IMR-90 (cell line): ENCODE measurements around the gene SP9. TPM values are rescaled to one million over a fixed set of nuclear protein-coding genes. Genes with fewer than 3 reads are reported as not detected.

Experiments
- ATAC-seq: fragments of 200-7000 bp; cut with Tn5 transposase; 2 replicates; pipeline ENCODE4 v1.9.1; 2020; ENCODE audit warnings: low read depth, mild to moderate bottlenecking, moderate library complexity
- BruUV-seq: library from RNA; stranded (reverse); fragments of 400-500 nt; replicated peaks from 2 replicates; lab custom pipeline; 2021; lab: Mats Ljungman, UMichigan
- CTCF ChIA-PET: fragments of 300-600 bp; formaldehyde crosslinking; extraction: SDS; loops from one replicate; lab custom pipeline; 2021; ENCODE audit warnings: antibody characterized with exemption; lab: Yijun Ruan, JAX
- POLR2A ChIA-PET: fragments of 300-600 bp; sonication (Branson Sonifier 250); formaldehyde crosslinking; loops from one replicate; lab custom pipeline; 2022; ENCODE audit warnings: antibody characterized with exemption; ENCODE audit not compliant: unreplicated experiment; lab: Charles Lee
- DNase-seq: peaks from one replicate; pipeline ENCODE4 v3.0.0; 2013
- H2AFZ ChIP-seq: replicated peaks from 2 replicates; pipeline ENCODE3; 2013; ENCODE audit warnings: low read length, mild to moderate bottlenecking; ENCODE audit not compliant: poor library complexity
- H2AK5ac ChIP-seq: 2 replicates; pipeline ENCODE4 v1.6.1; 2013; ENCODE audit warnings: low read depth, low read length, inconsistent platforms
- H2AK9ac ChIP-seq: replicated peaks from 2 replicates; pipeline ENCODE3; 2013; ENCODE audit warnings: mild to moderate bottlenecking, low read depth, low read length, moderate library complexity; ENCODE audit not compliant: poor library complexity
- H2BK120ac ChIP-seq: 2 replicates; pipeline ENCODE4 v1.6.1; 2013; ENCODE audit warnings: low read depth, low read length, inconsistent platforms
- H2BK15ac ChIP-seq: 3 replicates; pipeline ENCODE4 v1.6.1; 2013; ENCODE audit warnings: low read depth, low read length, inconsistent platforms
- H2BK20ac ChIP-seq: 2 replicates; pipeline ENCODE4 v1.6.1; 2013; ENCODE audit warnings: low read depth, mild to moderate bottlenecking, inconsistent platforms, low read length, moderate library complexity
- H2BK5ac ChIP-seq: 2 replicates; pipeline ENCODE4 v1.6.1; 2013; ENCODE audit warnings: mild to moderate bottlenecking, low read depth, low read length, inconsistent platforms; ENCODE audit not compliant: poor library complexity, severe bottlenecking
- H3K14ac ChIP-seq: replicated peaks from 2 replicates; pipeline ENCODE4 v1.6.1; 2013; ENCODE audit warnings: low read depth, low read length, inconsistent platforms
- H3K18ac ChIP-seq: 2 replicates; pipeline ENCODE4 v1.6.1; 2013; ENCODE audit warnings: low read depth, low read length, control low read depth
- H3K23ac ChIP-seq: 2 replicates; pipeline ENCODE4 v1.6.1; 2013; ENCODE audit warnings: low read depth, low read length, inconsistent platforms
- H3K27ac ChIP-seq: 2 replicates; pipeline ENCODE4 v1.5.1; 2013; ENCODE audit warnings: mild to moderate bottlenecking, control low read depth, low read length; ENCODE audit not compliant: insufficient read depth
- H3K27me3 ChIP-seq: 2 replicates; pipeline ENCODE4 v1.6.1; 2013; ENCODE audit warnings: low read length; ENCODE audit not compliant: control insufficient read depth, insufficient read depth
- H3K36me3 ChIP-seq: 2 replicates; pipeline ENCODE4 v1.6.1; 2013; ENCODE audit warnings: low read length, mixed read lengths; ENCODE audit not compliant: control insufficient read depth, insufficient read depth
- H3K4ac ChIP-seq: 2 replicates; pipeline ENCODE4 v1.6.1; 2013; ENCODE audit warnings: low read depth, low read length, inconsistent platforms
- H3K4me1 ChIP-seq: 2 replicates; pipeline ENCODE4 v1.6.1; 2013; ENCODE audit warnings: low read length, mixed read lengths; ENCODE audit not compliant: control insufficient read depth, insufficient read depth
- H3K4me2 ChIP-seq: 2 replicates; pipeline ENCODE4 v1.6.1; 2013; ENCODE audit warnings: low read depth, mild to moderate bottlenecking, control low read depth, low read length, moderate library complexity
- H3K4me3 ChIP-seq: 2 replicates; pipeline ENCODE4 v1.5.1; 2013; ENCODE audit warnings: low read depth, mild to moderate bottlenecking, control low read depth, low read length, moderate library complexity; ENCODE audit not compliant: insufficient read depth
- H3K56ac ChIP-seq: 2 replicates; pipeline ENCODE4 v1.6.1; 2013; ENCODE audit warnings: low read length, inconsistent platforms; ENCODE audit not compliant: insufficient read depth; ENCODE audit errors: extremely low read depth
- H3K79me1 ChIP-seq, 2 experiments: 2 replicates each; pipeline ENCODE4 v1.6.1; 2013; ENCODE audit warnings: low read length in 2 of 2, inconsistent platforms in 1 of 2, low read depth in 1 of 2
- H3K9ac ChIP-seq: 2 replicates; pipeline ENCODE4 v1.6.1; 2013; ENCODE audit warnings: low read depth, low read length, control low read depth
- H3K9me1 ChIP-seq: 2 replicates; pipeline ENCODE4 v1.6.1; 2013; ENCODE audit warnings: low read length, inconsistent platforms; ENCODE audit not compliant: insufficient read depth
- H3K9me3 ChIP-seq: 2 replicates; pipeline ENCODE4 v1.6.1; 2013; ENCODE audit warnings: low read length; ENCODE audit not compliant: control insufficient read depth, insufficient read depth
- H4K20me1 ChIP-seq: 2 replicates; pipeline ENCODE4 v1.6.1; 2013; ENCODE audit warnings: low read length, inconsistent platforms; ENCODE audit not compliant: insufficient read depth
- H4K5ac ChIP-seq: 2 replicates; pipeline ENCODE4 v1.6.1; 2013; ENCODE audit warnings: mild to moderate bottlenecking, low read depth, low read length, control low read depth
- H4K8ac ChIP-seq, 2 experiments: 2 replicates each; pipeline ENCODE4 v1.6.1; 2013; ENCODE audit warnings: low read depth in 2 of 2, low read length in 2 of 2, control low read depth in 1 of 2, inconsistent platforms in 1 of 2
- H4K91ac ChIP-seq: 2 replicates; pipeline ENCODE4 v1.6.1; 2013; ENCODE audit warnings: low read depth, low read length, inconsistent platforms; ENCODE audit not compliant: insufficient read depth
- CEBPB ChIP-seq: IDR thresholded peaks from 2 replicates; pipeline ENCODE4 v1.6.1; 2012; ENCODE audit warnings: low read depth, low read length, improper control_type of control experiment
- FOS ChIP-seq: fragments of 150-350 bp; IDR thresholded peaks from 2 replicates; pipeline ENCODE4 v1.6.1; 2016; ENCODE audit warnings: low read depth, low read length
- MAZ ChIP-seq: IDR thresholded peaks from 2 replicates; pipeline ENCODE4 v1.6.1; 2012; ENCODE audit warnings: low read depth, mild to moderate bottlenecking, low read length, improper control_type of control experiment, moderate library complexity, borderline replicate concordance
- MXI1 ChIP-seq: IDR thresholded peaks from 2 replicates; pipeline ENCODE4 v1.6.1; 2012; ENCODE audit warnings: low read depth, mild to moderate bottlenecking, low read length, moderate library complexity, borderline replicate concordance
- POLR2A ChIP-seq: IDR thresholded peaks from 2 replicates; pipeline ENCODE4 v1.6.1; 2012; ENCODE audit warnings: mild to moderate bottlenecking, low read depth, low read length
- RCOR1 ChIP-seq: IDR thresholded peaks from 2 replicates; pipeline ENCODE4 v1.6.1; 2012; ENCODE audit warnings: mild to moderate bottlenecking, low read length, improper control_type of control experiment; ENCODE audit not compliant: insufficient replicate concordance
- SMC3 ChIP-seq: fragments of 150-350 bp; IDR thresholded peaks from 2 replicates; pipeline ENCODE4 v1.6.1; 2016; ENCODE audit warnings: low read depth, mild to moderate bottlenecking, antibody characterized with exemption, low read length, moderate library complexity
- WGBS, 2 experiments: methylation state at CpG; one replicate each; pipeline versions ENCODE4 v1.1.5 to v1.1.7; 2013; ENCODE audit warnings: missing lambda C conversion rate in 2 of 2; ENCODE audit not compliant: insufficient read length in 1 of 2; ENCODE audit errors: extremely low coverage in 2 of 2; 5-methylcytosine and 5-hydroxymethylcytosine counted together
- dilution Hi-C: fragments of 300-500 bp; cut with HindIII; formaldehyde crosslinking; loops from one replicate; pipeline ENCODE4 v1.14.3; 2018; ENCODE audit warnings: low sequenced_read_pairs; ENCODE audit not compliant: unreplicated experiment
- in situ Hi-C: fragments of 300-500 bp; cut with MboI; formaldehyde crosslinking; loops from 3 replicates; pipeline ENCODE4 v1.14.3; 2019; ENCODE audit warnings: low sequenced_read_pairs, inconsistent platforms, mixed read lengths
- intact Hi-C: fragments of 100-400 bp; cut with micrococcal nuclease; formaldehyde crosslinking; loops from 2 replicates; pipeline ENCODE4 v1.10.0; 2022
- polyA plus RNA-seq, 3 experiments: library from polyadenylated mRNA; depleted of rRNA; stranded (reverse); fragments of >200 nt; gene quantifications; 2 replicates each; pipeline ENCODE4 v1.2.3, GENCODE V29; 2012; ENCODE audit warnings: low replicate concordance in 1 of 3
- total RNA-seq: library from RNA; depleted of rRNA; stranded (reverse); fragments of >200 nt; gene quantifications from 2 replicates; pipeline ENCODE4 v1.2.3, GENCODE V29; 2012
- TF ChIP-seq, protein P1 (sequence below): conservative IDR thresholded peaks from 2 replicates; pipeline ENCODE4 v1.5.1; 2012; ENCODE audit warnings: mild to moderate bottlenecking, low read depth, low read length, improper control_type of control experiment
- TF ChIP-seq, protein P2 (sequence below): fragments of 150-350 bp; IDR thresholded peaks from 2 replicates; pipeline ENCODE4 v1.6.1; 2017; ENCODE audit warnings: mild to moderate bottlenecking, antibody characterized with exemption, low read length, low read depth
- TF ChIP-seq, protein P3 (sequence below): fragments of 150-350 bp; IDR thresholded peaks from 2 replicates; pipeline ENCODE4 v1.6.1; 2016; ENCODE audit warnings: low read depth, mild to moderate bottlenecking, low read length, moderate library complexity, borderline replicate concordance

The SP9 gene
- total and polyA plus RNA-seq, 2 of the 4 experiments (the other 2 are of a cell fraction) = not detected

DNA sequence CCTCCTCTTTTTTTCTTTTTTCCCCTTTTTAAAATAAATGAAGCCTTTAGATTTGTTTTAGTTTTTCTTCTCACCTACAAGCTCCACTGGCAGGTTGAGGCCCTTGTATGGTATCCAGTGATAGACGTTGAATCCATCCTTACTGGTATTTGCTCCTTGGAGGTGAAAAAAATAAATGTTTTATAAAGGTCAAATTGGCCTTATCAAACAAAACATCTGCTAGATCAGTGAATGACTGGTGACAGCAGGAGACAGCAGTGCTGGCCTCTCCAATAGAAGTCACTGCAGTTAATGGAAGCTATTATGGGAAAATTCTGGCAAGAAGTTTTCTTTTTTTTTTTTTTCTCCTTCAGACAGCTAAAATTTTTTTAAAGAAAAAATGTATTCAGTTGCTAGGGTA is 12.6 kb upstream of the SP9 start:
- Histone ChIP-seq H2AK5ac (no peak overlapping the region), H2BK20ac (no peak overlapping the region), H3K9me3 (peaks cover 4% of the 10 kb centered on the region), H3K23ac (no peak overlapping the region), H3K4ac (no peak overlapping the region), H2BK15ac (no peak overlapping the region), H3K4me3 (no peak overlapping the region), H3K14ac (no peak overlapping the region), H4K5ac (no peak overlapping the region), H4K20me1 (no peaks in the 10 kb centered on the region), H2BK5ac (no peak overlapping the region), H3K79me1 (no peaks in the 10 kb centered on the region), H3K36me3 (no peaks in the 10 kb centered on the region), H2BK120ac (no peak overlapping the region), H4K91ac (no peak overlapping the region), H3K27me3 (peaks cover 52% of the 10 kb centered on the region), H3K9ac (no peak overlapping the region), H2AFZ (no peak overlapping the region), H3K18ac (no peak overlapping the region), H3K56ac (no peak overlapping the region), H3K27ac (no peak overlapping the region), H3K4me2 (no peak overlapping the region), H3K9me1 (no peaks in the 10 kb centered on the region), H4K8ac (no peak overlapping the region), H3K4me1 (peaks cover 2% of the 10 kb centered on the region; the same call in 1 of the 2 replicates), H2AK9ac (no peak overlapping the region)
- no peak for DNase-seq
- no peak for ATAC-seq
- dilution Hi-C loops (no loop called here), intact Hi-C loops (no loop called here), in situ Hi-C loops (no loop called here)
- BruUV-seq = no TSS peak
- CTCF ChIA-PET = interaction anchor here (0.6 kb wide), 1 partner anchor 34 kb away, joined by 4 read pairs; no protein-coding TSS in a partner anchor
- POLR2A ChIA-PET = interaction anchor here (0.6 kb wide), 2 partner anchors 8 to 306 kb away, joined by 5 to 6 read pairs; no protein-coding TSS in a partner anchor
- WGBS, 2 experiments = no CpG with 5 or more reads among the region's 1 CpG
- TF ChIP-seq, protein P1, sequence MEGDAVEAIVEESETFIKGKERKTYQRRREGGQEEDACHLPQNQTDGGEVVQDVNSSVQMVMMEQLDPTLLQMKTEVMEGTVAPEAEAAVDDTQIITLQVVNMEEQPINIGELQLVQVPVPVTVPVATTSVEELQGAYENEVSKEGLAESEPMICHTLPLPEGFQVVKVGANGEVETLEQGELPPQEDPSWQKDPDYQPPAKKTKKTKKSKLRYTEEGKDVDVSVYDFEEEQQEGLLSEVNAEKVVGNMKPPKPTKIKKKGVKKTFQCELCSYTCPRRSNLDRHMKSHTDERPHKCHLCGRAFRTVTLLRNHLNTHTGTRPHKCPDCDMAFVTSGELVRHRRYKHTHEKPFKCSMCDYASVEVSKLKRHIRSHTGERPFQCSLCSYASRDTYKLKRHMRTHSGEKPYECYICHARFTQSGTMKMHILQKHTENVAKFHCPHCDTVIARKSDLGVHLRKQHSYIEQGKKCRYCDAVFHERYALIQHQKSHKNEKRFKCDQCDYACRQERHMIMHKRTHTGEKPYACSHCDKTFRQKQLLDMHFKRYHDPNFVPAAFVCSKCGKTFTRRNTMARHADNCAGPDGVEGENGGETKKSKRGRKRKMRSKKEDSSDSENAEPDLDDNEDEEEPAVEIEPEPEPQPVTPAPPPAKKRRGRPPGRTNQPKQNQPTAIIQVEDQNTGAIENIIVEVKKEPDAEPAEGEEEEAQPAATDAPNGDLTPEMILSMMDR = no peak
- no peak for TF ChIP-seq MAZ
- TF ChIP-seq CEBPB = no peak
- TF ChIP-seq FOS = no peak
- TF ChIP-seq, protein P2, sequence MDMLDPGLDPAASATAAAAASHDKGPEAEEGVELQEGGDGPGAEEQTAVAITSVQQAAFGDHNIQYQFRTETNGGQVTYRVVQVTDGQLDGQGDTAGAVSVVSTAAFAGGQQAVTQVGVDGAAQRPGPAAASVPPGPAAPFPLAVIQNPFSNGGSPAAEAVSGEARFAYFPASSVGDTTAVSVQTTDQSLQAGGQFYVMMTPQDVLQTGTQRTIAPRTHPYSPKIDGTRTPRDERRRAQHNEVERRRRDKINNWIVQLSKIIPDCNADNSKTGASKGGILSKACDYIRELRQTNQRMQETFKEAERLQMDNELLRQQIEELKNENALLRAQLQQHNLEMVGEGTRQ = no peak
- TF ChIP-seq MXI1 = no peak
- no peak for TF ChIP-seq RCOR1
- no peak for TF ChIP-seq SMC3
- TF ChIP-seq POLR2A = no peak
- TF ChIP-seq, protein P3, sequence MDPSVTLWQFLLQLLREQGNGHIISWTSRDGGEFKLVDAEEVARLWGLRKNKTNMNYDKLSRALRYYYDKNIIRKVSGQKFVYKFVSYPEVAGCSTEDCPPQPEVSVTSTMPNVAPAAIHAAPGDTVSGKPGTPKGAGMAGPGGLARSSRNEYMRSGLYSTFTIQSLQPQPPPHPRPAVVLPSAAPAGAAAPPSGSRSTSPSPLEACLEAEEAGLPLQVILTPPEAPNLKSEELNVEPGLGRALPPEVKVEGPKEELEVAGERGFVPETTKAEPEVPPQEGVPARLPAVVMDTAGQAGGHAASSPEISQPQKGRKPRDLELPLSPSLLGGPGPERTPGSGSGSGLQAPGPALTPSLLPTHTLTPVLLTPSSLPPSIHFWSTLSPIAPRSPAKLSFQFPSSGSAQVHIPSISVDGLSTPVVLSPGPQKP = no peak
